Measurements from ENCODE around the gene PIWIL1.

Gene PIWIL1

GRCh38 chr12:130336723-130337487 lies 782 bp upstream of the PIWIL1 start:
- DNase-seq (ENCODE audit: low read depth, low spot score), result no peak

GRCh38 chr12:130338794-130339601 lies 1.3 kb downstream of the PIWIL1 start:
- DNase-seq (ENCODE audit: low read depth, low spot score), result no peak

DNA sequence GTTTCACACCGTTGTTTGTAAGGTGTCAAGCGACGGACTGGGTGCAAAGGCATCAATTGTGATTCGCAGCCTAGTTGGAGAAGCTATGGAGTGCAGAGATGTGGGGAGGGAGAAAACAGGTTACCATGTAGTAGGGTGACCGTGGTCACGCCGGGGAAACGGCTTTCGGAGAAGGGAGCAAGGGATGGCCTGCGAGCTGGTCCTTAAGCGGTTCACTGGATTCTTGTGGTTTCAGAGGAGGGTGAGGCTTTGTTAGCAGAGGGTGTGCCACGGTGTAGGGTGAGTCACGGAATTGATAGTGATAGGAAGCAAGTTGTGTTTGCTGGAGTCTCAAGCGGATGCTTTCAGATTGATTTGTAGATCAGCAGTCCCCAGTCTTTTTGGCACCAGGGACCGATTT lies 2.3 kb downstream of the PIWIL1 start:
- DNase-seq (ENCODE audit: low read depth, low spot score), result no peak

- DNase-seq (ENCODE audit: low read depth, low spot score), result no peak
These were observed 4.8 kb downstream of the PIWIL1 start for GRCh38 chr12:130342442-130342841.

DNA sequence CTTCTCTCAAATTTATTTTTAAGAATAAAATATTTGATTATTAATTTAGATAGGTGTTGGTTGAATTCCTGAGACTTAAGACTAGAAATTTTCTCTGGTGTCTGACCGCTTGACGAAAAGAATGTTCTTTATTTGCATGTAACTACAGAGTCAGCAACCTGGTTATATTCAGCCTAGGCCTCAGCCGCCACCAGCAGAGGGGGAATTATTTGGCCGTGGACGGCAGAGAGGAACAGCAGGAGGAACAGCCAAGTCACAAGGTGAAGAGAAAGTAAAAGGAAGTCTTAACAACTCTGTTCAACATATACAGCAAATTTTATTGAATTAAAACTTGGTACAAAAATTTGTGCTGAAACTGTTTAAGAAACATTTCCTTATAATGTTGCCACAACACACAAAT lies 5.2 kb downstream of the PIWIL1 start:
- no peak for DNase-seq (ENCODE audit: low read depth, low spot score)

DNA sequence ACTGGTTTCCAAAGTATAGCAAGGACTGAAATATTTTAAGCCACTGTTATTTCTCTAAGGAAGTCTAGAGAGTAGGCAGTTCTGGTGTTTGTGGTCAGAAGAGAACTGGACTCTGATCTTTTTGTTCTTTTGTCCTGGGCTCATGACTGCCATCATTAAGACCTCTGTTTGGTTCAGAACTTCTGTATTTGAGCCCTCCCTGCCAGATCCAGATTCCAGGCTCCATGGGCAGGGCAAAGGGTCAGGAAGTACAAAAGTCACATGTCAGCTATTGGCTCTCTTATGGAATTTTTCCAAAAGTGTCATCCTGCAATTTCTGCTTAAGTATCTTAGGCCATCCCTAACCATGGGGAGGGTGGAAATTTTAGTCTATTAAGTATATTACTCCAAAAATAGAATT lies 6.8 kb downstream of the PIWIL1 start:
- DNase-seq (ENCODE audit: low read depth, low spot score), result no peak

GRCh38 chr12:130345292-130345691 lies 7.6 kb downstream of the PIWIL1 start:
- DNase-seq (ENCODE audit: low read depth, low spot score), result no peak

DNA sequence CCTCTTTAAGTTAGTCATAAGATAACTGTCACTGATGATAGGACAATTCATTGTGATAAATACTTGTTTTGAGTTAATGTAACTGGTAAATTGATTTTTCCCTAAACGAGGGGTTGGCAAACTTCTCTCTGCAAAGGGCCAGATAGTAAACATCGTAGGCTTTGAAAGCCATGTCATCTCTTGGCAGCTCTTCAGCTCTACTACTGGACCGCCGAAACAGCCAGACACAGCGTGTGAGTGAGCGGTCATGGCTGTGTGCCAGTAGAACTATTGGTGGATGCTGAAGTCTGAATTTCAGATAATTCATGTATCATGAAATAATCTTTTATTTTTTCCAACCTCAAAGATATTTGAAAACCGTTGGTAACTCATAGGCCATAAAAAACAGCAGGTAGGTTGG lies 9.9 kb downstream of the PIWIL1 start:
- DNase-seq (ENCODE audit: low read depth, low spot score), result no peak

GRCh38 chr12:130350715-130351114 lies 13.0 kb downstream of the PIWIL1 start:
- DNase-seq (ENCODE audit: low read depth, low spot score), result no peak

- no peak for DNase-seq (ENCODE audit: low read depth, low spot score)
These were observed 13.6 kb downstream of the PIWIL1 start for GRCh38 chr12:130351326-130351725.

DNA sequence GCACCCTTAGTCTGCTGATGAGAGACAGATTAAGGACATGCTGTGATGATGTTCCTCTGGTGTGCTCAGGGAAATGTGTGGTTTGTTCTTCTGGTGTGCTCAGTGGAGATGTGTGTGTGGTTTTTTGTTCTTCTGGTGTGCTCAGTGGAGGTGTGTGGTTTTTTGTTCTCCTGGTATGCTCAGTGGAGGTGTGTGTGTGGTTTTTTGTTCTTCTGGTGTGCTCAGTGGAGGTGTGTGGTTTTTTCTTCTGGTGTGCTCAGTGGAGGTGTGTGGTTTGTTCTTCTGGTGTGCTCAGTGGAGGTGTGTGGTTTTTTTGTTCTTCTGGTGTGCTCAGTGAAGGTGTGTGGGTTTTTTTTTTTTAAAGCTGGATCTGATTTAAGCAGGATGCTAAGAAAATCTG lies 15.4 kb downstream of the PIWIL1 start:
- DNase-seq (ENCODE audit: low read depth, low spot score), result no peak

DNA sequence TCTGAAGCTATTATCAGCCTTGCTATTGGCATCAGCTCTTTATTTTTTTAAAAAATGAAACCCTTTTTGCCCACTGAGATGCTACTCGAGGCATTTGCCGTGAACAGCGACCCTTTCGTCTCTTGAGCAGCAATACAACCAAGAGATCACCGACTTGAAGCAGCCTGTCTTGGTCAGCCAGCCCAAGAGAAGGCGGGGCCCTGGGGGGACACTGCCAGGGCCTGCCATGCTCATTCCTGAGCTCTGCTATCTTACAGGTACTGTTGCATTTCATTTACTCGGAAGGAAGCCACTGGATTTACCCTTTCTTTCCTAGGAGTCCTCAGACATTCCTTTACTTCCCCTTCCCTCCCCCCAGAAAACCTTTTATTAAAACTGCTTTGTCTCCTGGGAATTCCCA lies 16.7 kb downstream of the PIWIL1 start:
- no peak for DNase-seq (ENCODE audit: low read depth, low spot score)

- no peak for DNase-seq (ENCODE audit: low read depth, low spot score)
These were observed 18.5 kb downstream of the PIWIL1 start for GRCh38 chr12:130356222-130356621.

- DNase-seq (ENCODE audit: low read depth, low spot score), result no peak
These were observed 19.6 kb downstream of the PIWIL1 start for GRCh38 chr12:130357241-130357640.

DNA sequence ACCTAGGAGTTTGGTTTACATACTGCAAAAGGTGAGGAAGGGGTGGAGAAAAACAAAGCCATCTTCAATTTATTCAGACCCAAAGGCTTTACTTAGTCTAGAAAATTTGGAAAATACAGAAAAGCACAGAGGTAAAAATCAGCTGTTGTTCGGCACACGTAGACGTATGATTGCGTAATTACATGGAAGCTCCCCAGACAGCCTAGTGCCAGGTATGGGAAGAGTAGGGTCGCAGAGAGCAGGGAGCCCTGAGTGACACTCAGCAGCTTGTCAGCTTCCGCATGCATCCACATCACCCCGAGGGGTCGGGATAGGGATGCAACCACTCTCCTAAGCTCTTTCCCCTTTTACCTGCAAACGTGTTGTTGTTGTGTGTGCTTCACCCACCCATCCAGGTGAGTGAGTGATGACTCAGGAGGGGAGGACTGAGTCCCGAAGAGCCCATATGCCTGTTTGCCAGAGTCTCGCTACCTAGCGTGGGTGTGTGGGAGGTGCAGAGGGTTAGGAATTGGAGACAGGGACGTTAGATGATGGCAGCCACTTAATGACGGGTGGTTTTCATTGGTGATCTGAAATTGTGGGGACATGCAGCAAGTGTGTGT lies 20.1 kb downstream of the PIWIL1 start:
- DNase-seq (ENCODE audit: low read depth, low spot score), result no peak

DNA sequence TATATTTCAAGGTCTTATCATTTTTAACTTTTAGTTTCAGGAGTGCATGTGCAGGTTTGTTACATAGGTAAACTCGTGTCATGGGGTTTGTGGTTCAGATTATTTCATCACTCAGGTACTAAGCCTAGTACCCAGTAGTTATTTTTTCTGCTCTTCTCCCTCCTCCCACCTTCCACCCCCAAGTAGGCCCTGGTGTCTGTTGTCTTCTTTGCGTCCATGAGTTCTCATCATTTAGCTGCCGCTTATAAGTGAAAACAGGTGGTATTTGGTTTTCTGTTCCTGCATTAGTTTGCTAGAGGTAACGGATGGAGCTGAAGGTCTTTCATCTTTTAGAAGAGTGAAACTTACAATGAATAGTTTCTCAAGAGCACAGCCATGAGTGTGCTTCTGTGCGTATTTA lies 24.4 kb downstream of the PIWIL1 start:
- DNase-seq (ENCODE audit: low read depth, low spot score), result no peak

DNA sequence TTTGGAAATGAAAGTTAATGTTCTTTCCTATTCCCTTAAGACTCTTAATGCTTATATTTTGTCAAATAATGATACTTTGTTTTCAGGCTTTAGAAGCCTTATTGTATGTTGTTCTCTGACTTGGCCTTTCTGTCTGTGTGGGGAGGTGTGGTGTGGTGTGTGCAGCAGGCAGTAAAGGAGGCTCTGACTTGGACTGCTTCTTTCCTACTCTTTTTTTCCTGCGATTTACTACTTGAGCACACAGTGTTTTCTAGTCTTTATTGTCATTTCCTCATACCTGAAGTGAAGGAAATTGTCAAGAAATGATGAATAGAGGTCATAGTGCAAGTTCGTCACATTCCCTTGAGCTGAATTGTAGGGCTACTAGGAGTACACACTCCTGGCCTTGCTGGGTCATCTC lies 26.9 kb downstream of the PIWIL1 start:
- no peak for DNase-seq (ENCODE audit: low read depth, low spot score)

GRCh38 chr12:130366159-130366558 lies 28.5 kb downstream of the PIWIL1 start:
- DNase-seq (ENCODE audit: low read depth, low spot score), result no peak

DNA sequence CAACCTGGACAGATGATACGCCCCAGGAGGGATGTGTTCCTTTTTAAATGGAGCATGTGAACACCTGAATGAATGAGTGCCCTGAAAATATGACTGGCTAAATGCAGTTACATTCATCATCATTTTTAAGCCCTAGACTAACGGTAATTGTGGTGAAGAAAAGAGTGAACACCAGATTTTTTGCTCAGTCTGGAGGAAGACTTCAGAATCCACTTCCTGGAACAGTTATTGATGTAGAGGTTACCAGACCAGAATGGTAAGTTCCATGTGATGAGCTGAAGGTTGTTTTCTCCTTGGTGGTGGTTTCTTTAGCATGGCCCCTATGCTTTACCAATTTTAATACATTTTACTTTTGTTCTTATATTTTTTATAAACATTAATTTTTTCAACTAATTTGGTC lies 29.3 kb downstream of the PIWIL1 start:
- no peak for DNase-seq (ENCODE audit: low read depth, low spot score)

DNA sequence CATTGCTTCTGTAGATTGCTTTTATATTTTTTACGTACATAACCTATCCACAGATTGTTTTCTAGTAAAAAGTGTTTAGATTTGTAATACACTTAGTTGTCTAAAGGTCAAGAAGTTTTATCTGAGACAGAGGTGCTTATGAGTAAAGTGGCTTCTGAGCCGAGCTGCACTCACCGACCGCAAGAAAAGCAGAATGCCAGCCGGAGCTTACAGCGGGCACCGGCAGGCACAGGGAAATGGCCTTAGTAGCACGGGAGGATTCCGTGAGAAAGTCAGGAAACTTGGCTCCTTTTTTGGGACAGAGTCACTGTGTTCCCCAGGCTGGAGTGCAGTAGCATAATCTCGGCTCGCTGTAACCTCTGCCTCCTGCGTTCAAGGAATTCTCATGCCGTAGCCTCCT lies 29.8 kb downstream of the PIWIL1 start:
- DNase-seq (ENCODE audit: low read depth, low spot score), result no peak

DNA sequence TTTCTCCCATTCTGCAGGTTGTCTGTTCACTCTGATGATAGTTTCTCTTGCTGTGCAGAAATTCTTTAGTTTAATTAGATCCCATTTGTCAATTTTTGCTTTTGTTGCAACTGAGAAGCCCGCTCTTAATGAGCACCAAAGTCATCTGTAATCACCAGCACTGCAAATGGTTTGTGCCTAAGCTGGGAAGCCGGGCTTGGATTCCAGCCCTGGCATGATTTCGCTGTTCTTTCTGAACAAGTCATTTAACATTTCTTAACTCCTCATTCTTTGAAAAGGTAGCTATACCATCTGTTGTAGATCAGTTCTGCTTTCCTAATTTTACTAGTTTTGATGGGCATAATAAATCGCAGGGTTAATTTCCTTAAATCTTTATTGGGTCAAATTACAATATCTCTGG lies 32.1 kb downstream of the PIWIL1 start:
- DNase-seq (ENCODE audit: low read depth, low spot score), result no peak

GRCh38 chr12:130371296-130371695 lies 33.6 kb downstream of the PIWIL1 start:
- DNase-seq (ENCODE audit: low read depth, low spot score), result no peak

- no peak for DNase-seq (ENCODE audit: low read depth, low spot score)
These were observed 35.2 kb downstream of the PIWIL1 start for GRCh38 chr12:130372936-130373335.

Data from activated naive CD8-positive, alpha-beta T cell treated with anti-CD3 and anti-CD28 coated beads, Interleukin-2, amount 50 U/mL, for 16 hours (primary cell).